ENCODE measurements around the gene EIF4G3.

The EIF4G3 gene

DNA sequence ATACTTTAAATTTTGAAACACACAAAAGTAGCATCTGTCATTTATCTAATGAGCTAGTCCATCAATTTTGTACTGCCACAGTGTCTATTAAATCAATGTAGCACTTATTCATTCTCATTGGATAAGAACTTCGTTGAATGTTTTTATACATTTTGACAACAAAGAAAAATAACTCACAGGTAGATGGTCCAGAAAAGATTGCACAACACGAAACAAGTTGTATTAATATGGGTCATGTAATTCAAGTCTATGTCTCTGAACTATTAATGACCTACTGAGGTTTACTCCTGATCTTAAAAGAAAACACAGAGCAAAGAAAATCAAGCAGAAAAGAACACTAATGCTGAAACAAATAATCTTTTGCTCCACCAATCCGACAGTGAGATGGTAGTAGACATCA, 404.9 kb downstream of the EIF4G3 start:
- no peaks in the 10 kb centered on the region for H3K27me3 ChIP-seq
- peaks cover 87 to 96% (median 95%) of the 10 kb centered on the region in 3 donors for H3K36me3 ChIP-seq
- TF ChIP-seq, protein P1, sequence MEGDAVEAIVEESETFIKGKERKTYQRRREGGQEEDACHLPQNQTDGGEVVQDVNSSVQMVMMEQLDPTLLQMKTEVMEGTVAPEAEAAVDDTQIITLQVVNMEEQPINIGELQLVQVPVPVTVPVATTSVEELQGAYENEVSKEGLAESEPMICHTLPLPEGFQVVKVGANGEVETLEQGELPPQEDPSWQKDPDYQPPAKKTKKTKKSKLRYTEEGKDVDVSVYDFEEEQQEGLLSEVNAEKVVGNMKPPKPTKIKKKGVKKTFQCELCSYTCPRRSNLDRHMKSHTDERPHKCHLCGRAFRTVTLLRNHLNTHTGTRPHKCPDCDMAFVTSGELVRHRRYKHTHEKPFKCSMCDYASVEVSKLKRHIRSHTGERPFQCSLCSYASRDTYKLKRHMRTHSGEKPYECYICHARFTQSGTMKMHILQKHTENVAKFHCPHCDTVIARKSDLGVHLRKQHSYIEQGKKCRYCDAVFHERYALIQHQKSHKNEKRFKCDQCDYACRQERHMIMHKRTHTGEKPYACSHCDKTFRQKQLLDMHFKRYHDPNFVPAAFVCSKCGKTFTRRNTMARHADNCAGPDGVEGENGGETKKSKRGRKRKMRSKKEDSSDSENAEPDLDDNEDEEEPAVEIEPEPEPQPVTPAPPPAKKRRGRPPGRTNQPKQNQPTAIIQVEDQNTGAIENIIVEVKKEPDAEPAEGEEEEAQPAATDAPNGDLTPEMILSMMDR (IDR thresholded peaks at IDR 0.05): no peak
- no peaks in the 10 kb centered on the region for H3K9me3 ChIP-seq
- H3K27ac ChIP-seq: no peak overlapping the region
- DNase-seq: no peak
- intact Hi-C loops (cut with DNase I; ENCODE audit: low total_unique reads): no loop called here
- H3K4me1 ChIP-seq: peaks cover 0 to 7% (median 2%) of the 10 kb centered on the region in 4 donors
- H3K4me3 ChIP-seq: no peak overlapping the region

DNA sequence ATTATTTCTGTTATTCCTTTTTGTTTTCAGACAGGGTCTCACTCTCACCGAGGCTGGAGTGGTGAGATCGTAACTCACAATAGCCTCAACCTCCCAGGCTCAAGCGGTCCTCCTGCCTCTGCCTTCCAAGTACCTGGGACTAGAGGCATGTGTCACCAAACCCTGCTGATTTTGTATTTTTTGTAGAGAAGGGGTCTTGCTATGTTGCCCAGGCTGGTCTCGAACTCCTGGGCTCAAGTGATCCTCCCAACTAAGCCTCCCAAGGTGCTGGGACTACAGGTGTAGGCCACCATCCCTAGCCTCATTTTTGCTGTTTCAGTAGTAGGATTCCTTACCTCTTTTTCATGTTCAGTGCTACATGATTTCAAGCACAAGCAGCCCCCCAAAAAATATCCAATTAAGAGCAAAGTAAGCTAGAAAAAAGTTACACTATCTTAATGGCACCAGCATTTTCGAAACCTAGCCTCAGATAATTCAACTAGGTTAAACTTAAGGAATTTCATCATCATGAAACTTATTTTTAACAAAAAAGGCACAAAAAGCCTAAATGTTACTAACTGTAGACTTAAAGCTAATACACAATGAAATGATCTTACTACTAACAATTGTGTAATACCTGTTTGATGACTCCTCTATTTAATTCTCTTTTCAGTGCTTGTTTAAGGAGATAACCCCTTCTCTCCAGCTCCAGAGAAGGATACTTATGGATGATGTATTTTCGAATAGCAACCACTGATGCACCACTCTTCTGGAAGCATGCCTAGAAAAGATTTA, 406.2 kb downstream of the EIF4G3 start:
- H3K27ac ChIP-seq: no peak overlapping the region
- H3K9me3 ChIP-seq: no peaks in the 10 kb centered on the region
- H3K4me3 ChIP-seq: no peak overlapping the region
- H3K4me1 ChIP-seq: no peaks in the 10 kb centered on the region
- TF ChIP-seq, protein P1 (IDR thresholded peaks at IDR 0.05): no peak
- no peaks in the 10 kb centered on the region for H3K27me3 ChIP-seq
- intact Hi-C loops (cut with DNase I; ENCODE audit: low total_unique reads): no loop called here
- H3K36me3 ChIP-seq: peaks cover 93 to 99% (median 95%) of the 10 kb centered on the region in 3 donors
- DNase-seq: no peak

DNA sequence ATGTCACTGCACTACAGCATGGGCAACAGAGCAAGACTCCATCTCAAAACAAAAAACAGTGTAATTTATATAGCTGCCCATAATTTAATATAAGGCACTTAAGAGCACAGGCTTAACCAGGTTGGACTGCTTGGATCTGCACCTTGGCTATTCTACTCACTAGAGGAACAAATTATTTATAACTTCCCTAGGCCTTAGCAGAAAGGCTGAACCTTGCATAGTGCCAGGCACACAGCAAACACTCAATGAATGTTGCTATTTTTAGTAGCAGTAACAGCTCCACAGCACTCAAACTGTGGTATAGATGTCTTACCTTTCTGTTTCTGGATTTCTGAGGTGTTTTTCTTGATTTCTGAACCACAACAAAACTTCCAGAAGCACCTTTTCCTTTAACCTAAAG, 409.4 kb downstream of the EIF4G3 start:
- no peak overlapping the region for H3K4me3 ChIP-seq
- H3K27ac ChIP-seq: no peak overlapping the region
- no peak for DNase-seq
- peaks cover 94 to 100% (median 96%) of the 10 kb centered on the region in 3 donors for H3K36me3 ChIP-seq
- H3K4me1 ChIP-seq: no peaks in the 10 kb centered on the region
- no peaks in the 10 kb centered on the region for H3K9me3 ChIP-seq
- TF ChIP-seq, protein P1 (IDR thresholded peaks at IDR 0.05): no peak
- no peaks in the 10 kb centered on the region for H3K27me3 ChIP-seq
- intact Hi-C loops (cut with DNase I; ENCODE audit: low total_unique reads): no loop called here

DNA sequence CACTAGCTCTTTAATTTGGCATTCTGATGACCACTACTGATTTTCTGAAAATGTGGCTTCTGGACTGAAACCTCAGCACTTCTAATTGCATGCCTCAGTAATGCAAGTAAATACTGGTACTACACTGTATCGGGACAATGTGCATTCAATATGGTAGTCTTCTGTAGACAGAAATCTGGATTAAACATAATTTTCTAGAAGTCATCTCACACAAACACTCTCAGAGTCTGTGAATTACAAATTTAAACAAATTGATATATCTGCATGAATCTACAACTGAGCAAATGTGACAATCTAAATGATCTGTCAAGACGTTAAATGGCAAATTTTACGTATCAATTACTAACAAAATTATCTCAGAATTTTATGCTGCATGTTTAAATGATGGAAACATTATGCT, 413.3 kb downstream of the EIF4G3 start:
- Histone ChIP-seq H3K9me3 (no peaks in the 10 kb centered on the region), H3K4me1 (no peaks in the 10 kb centered on the region), H3K4me3 (no peak overlapping the region), H3K27me3 (no peaks in the 10 kb centered on the region), H3K27ac (no peak overlapping the region), H3K36me3 (peaks cover 92 to 100% (median 96%) of the 10 kb centered on the region in 3 donors)
- intact Hi-C loops (cut with DNase I; ENCODE audit: low total_unique reads): no loop called here
- TF ChIP-seq, protein P1 (IDR thresholded peaks at IDR 0.05): no peak
- DNase-seq: no peak

DNA sequence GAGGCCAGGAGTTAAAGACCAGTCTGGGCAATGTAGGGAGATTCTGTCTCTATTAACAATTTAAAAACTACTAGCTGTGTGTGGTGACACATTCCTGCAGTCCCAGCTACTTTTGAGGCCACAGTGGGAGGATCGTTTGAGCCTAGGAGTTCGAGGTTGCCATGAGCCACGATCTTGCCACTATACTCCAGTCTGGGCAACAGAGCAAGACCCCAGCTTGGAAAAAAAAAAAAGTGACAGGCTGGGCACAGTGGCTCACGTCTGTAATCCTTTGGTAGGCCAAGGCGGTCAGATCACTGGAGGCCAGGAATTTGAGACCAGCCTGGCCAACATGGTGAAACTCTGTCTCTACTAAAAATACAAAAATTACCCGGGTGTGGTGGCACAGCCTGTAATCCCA, 416.4 kb downstream of the EIF4G3 start:
- TF ChIP-seq, protein P1 (IDR thresholded peaks at IDR 0.05): no peak
- H3K4me1 ChIP-seq: no peaks in the 10 kb centered on the region
- intact Hi-C loops (cut with DNase I; ENCODE audit: low total_unique reads): no loop called here
- no peaks in the 10 kb centered on the region for H3K27me3 ChIP-seq
- H3K4me3 ChIP-seq: no peak overlapping the region
- DNase-seq: no peak
- H3K36me3 ChIP-seq: peaks cover 93 to 100% (median 95%) of the 10 kb centered on the region in 3 donors
- H3K9me3 ChIP-seq: no peaks in the 10 kb centered on the region
- no peak overlapping the region for H3K27ac ChIP-seq

Measured in tibial artery (tissue), 4 donors.